Endothelial cell of umbilical vein (primary cell): ENCODE data around the gene OR8H3. TPM values are rescaled to one million over a fixed set of nuclear protein-coding genes. Genes with fewer than 3 reads are reported as not detected.

ENCODE experiments used
- BruUV-seq: library from RNA; stranded (reverse); fragments of 400-500 nt; replicated peaks from 2 replicates; lab custom pipeline; 2021; lab: Mats Ljungman, UMichigan
- CTCF ChIA-PET: fragments of 300-600, 350-600 bp; sonication (Branson Sonifier 250); formaldehyde crosslinking; loops from one replicate; lab custom pipeline; 2021; ENCODE audit warnings: antibody characterized with exemption, inconsistent platforms; lab: Charles Lee
- POLR2A ChIA-PET: fragments of 300-600, 350-600 bp; sonication (Branson Sonifier 250); formaldehyde crosslinking; loops from one replicate; lab custom pipeline; 2021; ENCODE audit warnings: antibody characterized with exemption, inconsistent platforms; lab: Charles Lee
- DNase-seq: peaks from one replicate; pipeline ENCODE4 v3.0.0-alpha.2; 2011; ENCODE audit warnings: low read depth, low spot score
- FAIRE-seq: peaks from 2 replicates; lab custom pipeline; 2011; peaks lifted over from hg19 to GRCh38; lab: Jason Lieb, UNC
- H2AFZ ChIP-seq: 2 replicates; pipeline ENCODE4 v1.6.0; 2012; ENCODE audit warnings: low read depth, low read length, control low read depth, inconsistent platforms
- H3K27ac ChIP-seq: 2 replicates; pipeline ENCODE4 v1.5.1; 2011; ENCODE audit warnings: low read depth, mild to moderate bottlenecking, control low read depth, low read length, moderate library complexity; ENCODE audit not compliant: insufficient read depth
- H3K27me3 ChIP-seq, 2 experiments: 2 replicates each; pipeline versions ENCODE4 v1.6.0 to v1.6.1; 2011; ENCODE audit warnings: low read length in 2 of 2, mixed read lengths in 1 of 2; ENCODE audit not compliant: control insufficient read depth in 2 of 2, insufficient read depth in 2 of 2
- H3K36me3 ChIP-seq, 2 experiments: 2 replicates in 1 of 2; 3 replicates in 1 of 2; pipeline ENCODE4 v1.5.1; 2011; ENCODE audit warnings: low read length in 2 of 2, mild to moderate bottlenecking in 1 of 2, moderate library complexity in 1 of 2; ENCODE audit not compliant: control insufficient read depth in 2 of 2, insufficient read depth in 2 of 2; ENCODE audit errors: extremely low read depth in 1 of 2
- H3K4me1 ChIP-seq: 3 replicates; pipeline ENCODE4 v1.5.1; 2011; ENCODE audit warnings: mild to moderate bottlenecking, low read length; ENCODE audit not compliant: control insufficient read depth, insufficient read depth; ENCODE audit errors: extremely low read depth
- H3K4me2 ChIP-seq: 2 replicates; pipeline ENCODE4 v1.6.1; 2011; ENCODE audit warnings: low read length, control low read depth, mixed read lengths; ENCODE audit not compliant: insufficient read depth
- H3K4me3 ChIP-seq, 3 experiments: fragments of 200-600 bp in 1 of 3; sonication (generic), shearing (Covaris generic) in 1 of 3; replicated peaks in 1 of 3; 2 replicates each; pipeline ENCODE4 v1.5.1; 2011 to 2016; ENCODE audit warnings: control low read depth in 3 of 3, low read length in 3 of 3, mild to moderate bottlenecking in 2 of 3, inconsistent platforms in 1 of 3, low read depth in 1 of 3, moderate library complexity in 1 of 3; ENCODE audit not compliant: insufficient read depth in 1 of 3
- H3K79me2 ChIP-seq: 2 replicates; pipeline ENCODE4 v1.6.0; 2012; ENCODE audit warnings: low read length, inconsistent platforms; ENCODE audit not compliant: control insufficient read depth, insufficient read depth
- H3K9ac ChIP-seq: replicated peaks from 2 replicates; pipeline ENCODE3; 2011; ENCODE audit warnings: low read length, control low read depth; ENCODE audit not compliant: insufficient read depth; ENCODE audit errors: extremely low read depth
- H3K9me1 ChIP-seq: replicated peaks from 3 replicates; pipeline ENCODE4 v1.6.0; 2011; ENCODE audit warnings: mild to moderate bottlenecking, low read length; ENCODE audit not compliant: control insufficient read depth, insufficient read depth; ENCODE audit errors: extremely low read depth
- H3K9me3 ChIP-seq: replicated peaks from 2 replicates; pipeline ENCODE4 v1.5.1; 2012; ENCODE audit warnings: low read length, inconsistent platforms; ENCODE audit not compliant: control insufficient read depth, insufficient read depth
- H4K20me1 ChIP-seq: replicated peaks from 2 replicates; pipeline ENCODE3; 2011; ENCODE audit warnings: mild to moderate bottlenecking, low read length; ENCODE audit not compliant: control insufficient read depth, insufficient read depth; ENCODE audit errors: extremely low read depth
- EZH2 ChIP-seq: IDR thresholded peaks from 2 replicates; pipeline ENCODE4 v1.6.1; 2012; ENCODE audit warnings: borderline replicate concordance, low read depth, mild to moderate bottlenecking, moderate library complexity, low read length, inconsistent platforms; ENCODE audit not compliant: severe bottlenecking
- FOS ChIP-seq: IDR thresholded peaks from 2 replicates; pipeline ENCODE4 v1.6.1; 2011; ENCODE audit warnings: mild to moderate bottlenecking, low read length, moderate library complexity, borderline replicate concordance; ENCODE audit not compliant: insufficient read depth
- GATA2 ChIP-seq: IDR thresholded peaks from 2 replicates; pipeline ENCODE4 v1.7.0; 2011; ENCODE audit warnings: low read depth, mild to moderate bottlenecking, moderate library complexity, mixed read lengths, low read length; ENCODE audit not compliant: insufficient read length, insufficient read depth
- JUN ChIP-seq: IDR thresholded peaks from 2 replicates; pipeline ENCODE4 v1.6.1; 2011; ENCODE audit warnings: borderline replicate concordance, low read depth; ENCODE audit not compliant: insufficient read length, insufficient read depth
- MYC ChIP-seq: IDR thresholded peaks from one replicate; pipeline ENCODE4 v1.6.1; 2011; ENCODE audit warnings: mild to moderate bottlenecking, low read depth, low read length
- POLR2A ChIP-seq: IDR thresholded peaks from 2 replicates; pipeline ENCODE4 v1.6.1; 2012; ENCODE audit warnings: low read depth, mild to moderate bottlenecking, control low read depth, low read length
- POLR2AphosphoS5 ChIP-seq: IDR thresholded peaks from 2 replicates; pipeline ENCODE4 v1.6.1; 2012; ENCODE audit warnings: low read depth, mild to moderate bottlenecking, control low read depth, low read length, moderate library complexity; ENCODE audit not compliant: insufficient read depth
- dilution Hi-C: fragments of 300-500 bp; cut with MboI; formaldehyde crosslinking; loops from one replicate; pipeline ENCODE4 v1.15.0; 2019; ENCODE audit warnings: low sequenced_read_pairs; ENCODE audit not compliant: extremely low pct_ligation_motif_present
- intact Hi-C: fragments of 100-400 bp; cut with micrococcal nuclease; formaldehyde crosslinking; loops from one replicate; pipeline ENCODE4 v1.10.0; 2022
- polyA plus RNA-seq, 4 experiments: library from polyadenylated mRNA; depleted of rRNA in 3 of 4; stranded (reverse) in 3 of 4; unstranded in 1 of 4; fragments of >200 nt; gene quantifications; 2 replicates each; pipeline versions ENCODE4 v1.2.1 to v1.2.3, GENCODE V29; 2011 to 2012; ENCODE audit warnings: missing spikeins in 1 of 4
- total RNA-seq: library from RNA; stranded (reverse); gene quantifications from 2 replicates; pipeline ENCODE4 v1.2.3, GENCODE V29; 2021
- TF ChIP-seq, protein P1 (sequence below), 2 donors: IDR thresholded peaks; 1 replicate in 1 of 2; 2 replicates in 1 of 2; pipeline ENCODE4 v1.5.1; 2011; ENCODE audit warnings: low read length in 2 of 2, mild to moderate bottlenecking in 2 of 2, moderate library complexity in 2 of 2, control low read depth in 1 of 2, inconsistent platforms in 1 of 2, low read depth in 1 of 2; ENCODE audit not compliant: insufficient read depth in 1 of 2; ENCODE audit errors: extremely low read depth in 1 of 2
- TF ChIP-seq, protein P2 (sequence below): IDR thresholded peaks from 2 replicates; pipeline ENCODE4 v1.6.1; 2011; ENCODE audit not compliant: insufficient read depth, insufficient read length

Gene OR8H3
- total and polyA plus RNA-seq, 2 donors (not counting 3 experiments of a cell fraction or from before 2014, with no cell fraction given): not detected

DNA sequence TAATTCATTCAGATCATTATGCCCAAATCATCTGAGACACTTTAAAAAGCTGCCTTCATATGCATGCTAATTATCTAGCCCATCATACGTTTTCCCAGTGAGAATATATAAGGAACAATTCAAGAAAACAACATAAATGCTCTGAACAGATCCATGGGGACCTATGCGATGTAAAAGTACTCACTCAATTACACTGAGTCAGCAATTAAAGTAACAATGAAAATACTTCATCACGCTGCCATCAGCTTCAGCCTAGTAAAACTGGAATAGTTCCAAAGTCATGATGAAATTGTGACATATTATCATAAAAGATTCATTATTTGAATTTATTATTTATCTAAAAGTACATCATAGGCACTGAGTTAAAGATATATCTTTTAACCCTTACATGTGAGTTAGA lies 41.6 kb downstream of the OR8H3 start:
- no TSS peak for BruUV-seq
- H3K4me1 ChIP-seq: no peaks in the 10 kb centered on the region
- dilution Hi-C loops (no loop called here), intact Hi-C loops (no loop called here)
- no peak overlapping the region for H3K4me3 ChIP-seq
- H3K27ac ChIP-seq: no peak overlapping the region
- no peaks in the 10 kb centered on the region for H4K20me1 ChIP-seq
- TF ChIP-seq POLR2A: no peak
- no peak for TF ChIP-seq EZH2
- no peak for TF ChIP-seq JUN
- TF ChIP-seq, protein P1, sequence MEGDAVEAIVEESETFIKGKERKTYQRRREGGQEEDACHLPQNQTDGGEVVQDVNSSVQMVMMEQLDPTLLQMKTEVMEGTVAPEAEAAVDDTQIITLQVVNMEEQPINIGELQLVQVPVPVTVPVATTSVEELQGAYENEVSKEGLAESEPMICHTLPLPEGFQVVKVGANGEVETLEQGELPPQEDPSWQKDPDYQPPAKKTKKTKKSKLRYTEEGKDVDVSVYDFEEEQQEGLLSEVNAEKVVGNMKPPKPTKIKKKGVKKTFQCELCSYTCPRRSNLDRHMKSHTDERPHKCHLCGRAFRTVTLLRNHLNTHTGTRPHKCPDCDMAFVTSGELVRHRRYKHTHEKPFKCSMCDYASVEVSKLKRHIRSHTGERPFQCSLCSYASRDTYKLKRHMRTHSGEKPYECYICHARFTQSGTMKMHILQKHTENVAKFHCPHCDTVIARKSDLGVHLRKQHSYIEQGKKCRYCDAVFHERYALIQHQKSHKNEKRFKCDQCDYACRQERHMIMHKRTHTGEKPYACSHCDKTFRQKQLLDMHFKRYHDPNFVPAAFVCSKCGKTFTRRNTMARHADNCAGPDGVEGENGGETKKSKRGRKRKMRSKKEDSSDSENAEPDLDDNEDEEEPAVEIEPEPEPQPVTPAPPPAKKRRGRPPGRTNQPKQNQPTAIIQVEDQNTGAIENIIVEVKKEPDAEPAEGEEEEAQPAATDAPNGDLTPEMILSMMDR (IDR thresholded peaks at IDR 0.05; ENCODE audit: extremely low read depth in 1 of 2, insufficient read depth in 1 of 2, low read depth in 1 of 2, low read length in 2 of 2): no peak
- TF ChIP-seq GATA2: no peak
- no peak for TF ChIP-seq MYC
- TF ChIP-seq, protein P2, sequence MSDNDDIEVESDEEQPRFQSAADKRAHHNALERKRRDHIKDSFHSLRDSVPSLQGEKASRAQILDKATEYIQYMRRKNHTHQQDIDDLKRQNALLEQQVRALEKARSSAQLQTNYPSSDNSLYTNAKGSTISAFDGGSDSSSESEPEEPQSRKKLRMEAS: no peak
- TF ChIP-seq POLR2AphosphoS5: no peak
- no peak for TF ChIP-seq FOS
- no peaks in the 10 kb centered on the region for H3K9me1 ChIP-seq
- ChIA-PET POLR2A (no interaction called here), CTCF (no interaction called here)
- H3K79me2 ChIP-seq: no peaks in the 10 kb centered on the region
- FAIRE-seq (no peak), DNase-seq (no peak)
- H3K9ac ChIP-seq: no peak overlapping the region
- H2AFZ ChIP-seq: no peak overlapping the region
- no peaks in the 10 kb centered on the region for H3K36me3 ChIP-seq
- H3K27me3 ChIP-seq: no peaks in the 10 kb centered on the region
- peaks cover 4% of the 10 kb centered on the region for H3K9me3 ChIP-seq
- H3K4me2 ChIP-seq: no peak overlapping the region
